Measurements from ENCODE around the gene TCF4.

DNA sequence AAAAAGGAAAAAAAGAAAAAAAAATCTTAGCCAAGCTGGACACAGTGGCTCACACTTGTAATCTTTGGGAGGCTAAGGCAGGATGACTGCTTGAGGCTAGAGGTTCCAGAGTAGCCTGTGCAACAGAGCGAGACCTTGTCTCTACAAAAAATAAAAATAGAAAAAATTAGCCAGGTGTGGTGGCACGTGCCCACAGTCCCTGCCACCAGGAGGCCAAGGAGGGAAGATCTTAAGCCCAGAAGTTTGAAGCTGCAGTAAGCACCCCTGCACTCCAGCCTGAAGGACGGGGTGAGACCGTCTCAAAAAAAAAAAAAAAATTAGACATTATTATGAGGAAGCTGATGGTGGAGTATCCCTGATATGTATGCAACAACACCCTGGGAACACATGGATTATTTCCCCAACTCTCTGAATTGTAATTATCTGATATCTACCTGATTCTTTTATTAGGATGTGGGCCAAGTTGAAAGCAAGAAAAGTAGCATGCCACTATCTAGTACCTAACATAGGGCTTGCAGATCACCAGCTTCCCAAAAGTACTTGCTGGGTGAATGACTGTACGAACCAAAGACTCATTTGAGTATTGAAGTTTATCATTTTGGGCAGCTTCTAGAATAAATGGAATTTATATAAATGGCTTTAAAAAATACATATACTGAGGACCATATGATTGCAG, 140.9 kb downstream of the TCF4 start:
- TF ChIP-seq, protein P1, sequence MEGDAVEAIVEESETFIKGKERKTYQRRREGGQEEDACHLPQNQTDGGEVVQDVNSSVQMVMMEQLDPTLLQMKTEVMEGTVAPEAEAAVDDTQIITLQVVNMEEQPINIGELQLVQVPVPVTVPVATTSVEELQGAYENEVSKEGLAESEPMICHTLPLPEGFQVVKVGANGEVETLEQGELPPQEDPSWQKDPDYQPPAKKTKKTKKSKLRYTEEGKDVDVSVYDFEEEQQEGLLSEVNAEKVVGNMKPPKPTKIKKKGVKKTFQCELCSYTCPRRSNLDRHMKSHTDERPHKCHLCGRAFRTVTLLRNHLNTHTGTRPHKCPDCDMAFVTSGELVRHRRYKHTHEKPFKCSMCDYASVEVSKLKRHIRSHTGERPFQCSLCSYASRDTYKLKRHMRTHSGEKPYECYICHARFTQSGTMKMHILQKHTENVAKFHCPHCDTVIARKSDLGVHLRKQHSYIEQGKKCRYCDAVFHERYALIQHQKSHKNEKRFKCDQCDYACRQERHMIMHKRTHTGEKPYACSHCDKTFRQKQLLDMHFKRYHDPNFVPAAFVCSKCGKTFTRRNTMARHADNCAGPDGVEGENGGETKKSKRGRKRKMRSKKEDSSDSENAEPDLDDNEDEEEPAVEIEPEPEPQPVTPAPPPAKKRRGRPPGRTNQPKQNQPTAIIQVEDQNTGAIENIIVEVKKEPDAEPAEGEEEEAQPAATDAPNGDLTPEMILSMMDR (IDR thresholded peaks at IDR 0.05): no peak
- no peak for TF ChIP-seq POLR2A (IDR thresholded peaks at IDR 0.05)
